Ishikawa (cell line): ENCODE results near the gene IL10RB.

Source experiments
- CEBPB ChIP-seq: IDR thresholded peaks from 2 replicates; pipeline ENCODE4 v1.6.1; 2012
- CREB1 ChIP-seq: IDR thresholded peaks from 2 replicates; pipeline ENCODE4 v1.6.1; 2012; ENCODE audit warnings: low read depth
- EGR1 ChIP-seq: IDR thresholded peaks from 2 replicates; pipeline ENCODE4 v1.6.1; 2012
- EP300 ChIP-seq: IDR thresholded peaks from 2 replicates; pipeline ENCODE4 v1.6.1; 2012; ENCODE audit warnings: borderline replicate concordance
- FOXM1 ChIP-seq: IDR thresholded peaks from 2 replicates; pipeline ENCODE4 v1.6.1; 2012; ENCODE audit warnings: low read depth, borderline replicate concordance
- NFIC ChIP-seq: IDR thresholded peaks from 2 replicates; pipeline ENCODE4 v1.6.1; 2012
- RAD21 ChIP-seq: IDR thresholded peaks from 2 replicates; pipeline ENCODE4 v1.6.1; 2012; ENCODE audit warnings: low read depth
- TAF1 ChIP-seq: IDR thresholded peaks from 2 replicates; pipeline ENCODE4 v1.6.1; 2012; ENCODE audit warnings: low read depth, mild to moderate bottlenecking
- TCF12 ChIP-seq: IDR thresholded peaks from 2 replicates; pipeline ENCODE4 v1.6.1; 2012; ENCODE audit warnings: low read depth
- TEAD4 ChIP-seq: IDR thresholded peaks from 2 replicates; pipeline ENCODE4 v1.6.1; 2012
- USF1 ChIP-seq: IDR thresholded peaks from 2 replicates; pipeline ENCODE4 v1.6.1; 2012
- YY1 ChIP-seq: IDR thresholded peaks from 2 replicates; pipeline ENCODE4 v1.6.1; 2012; ENCODE audit warnings: low read depth
- ZBTB7A ChIP-seq: IDR thresholded peaks from 2 replicates; pipeline ENCODE4 v1.6.1; 2012; ENCODE audit warnings: low read depth
- TF ChIP-seq, protein P1 (sequence below): IDR thresholded peaks from 2 replicates; pipeline ENCODE4 v1.6.1; 2012
- TF ChIP-seq, protein P2 (sequence below): IDR thresholded peaks from 2 replicates; pipeline ENCODE4 v1.6.1; 2012; ENCODE audit warnings: low read depth, mild to moderate bottlenecking

The IL10RB gene

GRCh38 chr21:33325222-33326067 lies 59.3 kb downstream of the IL10RB start:
- no peak for TF ChIP-seq USF1
- TF ChIP-seq EP300: 0 out of 2 replicates have a peak, but pooled peaks have one; percentile 12
- peak; percentile 67 for TF ChIP-seq FOXM1
- no peak; the same call in 1 of the 2 replicates for TF ChIP-seq EGR1

GRCh38 chr21:33327326-33327725 lies 61.2 kb downstream of the IL10RB start:
- TF ChIP-seq CREB1 (no peak), EP300 (no peak), FOXM1 (no peak), RAD21 (no peak), TEAD4 (no peak), NFIC (no peak), USF1 (no peak), YY1 (no peak), EGR1 (no peak), TAF1 (no peak), ZBTB7A (no peak), CEBPB (no peak), TCF12 (no peak)
- TF ChIP-seq, protein P1, sequence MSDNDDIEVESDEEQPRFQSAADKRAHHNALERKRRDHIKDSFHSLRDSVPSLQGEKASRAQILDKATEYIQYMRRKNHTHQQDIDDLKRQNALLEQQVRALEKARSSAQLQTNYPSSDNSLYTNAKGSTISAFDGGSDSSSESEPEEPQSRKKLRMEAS: no peak
- TF ChIP-seq, protein P2, sequence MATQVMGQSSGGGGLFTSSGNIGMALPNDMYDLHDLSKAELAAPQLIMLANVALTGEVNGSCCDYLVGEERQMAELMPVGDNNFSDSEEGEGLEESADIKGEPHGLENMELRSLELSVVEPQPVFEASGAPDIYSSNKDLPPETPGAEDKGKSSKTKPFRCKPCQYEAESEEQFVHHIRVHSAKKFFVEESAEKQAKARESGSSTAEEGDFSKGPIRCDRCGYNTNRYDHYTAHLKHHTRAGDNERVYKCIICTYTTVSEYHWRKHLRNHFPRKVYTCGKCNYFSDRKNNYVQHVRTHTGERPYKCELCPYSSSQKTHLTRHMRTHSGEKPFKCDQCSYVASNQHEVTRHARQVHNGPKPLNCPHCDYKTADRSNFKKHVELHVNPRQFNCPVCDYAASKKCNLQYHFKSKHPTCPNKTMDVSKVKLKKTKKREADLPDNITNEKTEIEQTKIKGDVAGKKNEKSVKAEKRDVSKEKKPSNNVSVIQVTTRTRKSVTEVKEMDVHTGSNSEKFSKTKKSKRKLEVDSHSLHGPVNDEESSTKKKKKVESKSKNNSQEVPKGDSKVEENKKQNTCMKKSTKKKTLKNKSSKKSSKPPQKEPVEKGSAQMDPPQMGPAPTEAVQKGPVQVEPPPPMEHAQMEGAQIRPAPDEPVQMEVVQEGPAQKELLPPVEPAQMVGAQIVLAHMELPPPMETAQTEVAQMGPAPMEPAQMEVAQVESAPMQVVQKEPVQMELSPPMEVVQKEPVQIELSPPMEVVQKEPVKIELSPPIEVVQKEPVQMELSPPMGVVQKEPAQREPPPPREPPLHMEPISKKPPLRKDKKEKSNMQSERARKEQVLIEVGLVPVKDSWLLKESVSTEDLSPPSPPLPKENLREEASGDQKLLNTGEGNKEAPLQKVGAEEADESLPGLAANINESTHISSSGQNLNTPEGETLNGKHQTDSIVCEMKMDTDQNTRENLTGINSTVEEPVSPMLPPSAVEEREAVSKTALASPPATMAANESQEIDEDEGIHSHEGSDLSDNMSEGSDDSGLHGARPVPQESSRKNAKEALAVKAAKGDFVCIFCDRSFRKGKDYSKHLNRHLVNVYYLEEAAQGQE: no peak

DNA sequence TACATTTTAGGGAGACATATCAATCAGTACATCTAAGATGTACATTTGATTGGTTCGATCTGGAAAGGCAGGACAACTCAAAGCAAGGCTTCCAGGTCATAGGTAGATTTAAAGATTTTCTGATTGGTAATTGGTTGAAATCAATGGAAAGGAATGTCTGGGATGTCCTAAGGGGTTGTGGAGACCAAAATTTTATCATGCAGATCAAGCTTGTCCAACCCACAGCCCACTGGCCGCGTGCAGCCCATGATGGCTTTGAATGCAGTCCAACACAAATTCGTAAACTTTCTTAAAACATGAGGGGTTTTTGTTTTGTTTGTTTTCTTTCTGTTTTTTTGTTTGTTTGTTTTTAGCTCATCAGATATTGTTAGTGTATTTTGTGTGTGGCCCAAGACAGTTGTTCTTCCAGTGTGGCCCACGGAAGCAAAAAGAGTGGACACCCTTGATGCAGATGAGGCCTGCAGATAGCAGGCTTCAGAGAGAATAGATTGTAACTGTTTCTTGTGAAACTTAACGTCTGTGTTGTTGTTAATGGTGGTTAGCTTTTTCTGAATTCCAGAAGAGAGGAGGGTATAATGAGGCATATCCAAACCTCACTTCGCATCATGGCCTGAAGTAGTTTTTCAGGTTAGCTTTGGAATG lies 61.7 kb downstream of the IL10RB start:
- TF ChIP-seq RAD21 (no peak), ZBTB7A (no peak), NFIC (no peak), YY1 (no peak), TCF12 (no peak), TAF1 (no peak), USF1 (no peak), EP300 (no peak), EGR1 (no peak)
- TF ChIP-seq, protein P2: no peak

DNA sequence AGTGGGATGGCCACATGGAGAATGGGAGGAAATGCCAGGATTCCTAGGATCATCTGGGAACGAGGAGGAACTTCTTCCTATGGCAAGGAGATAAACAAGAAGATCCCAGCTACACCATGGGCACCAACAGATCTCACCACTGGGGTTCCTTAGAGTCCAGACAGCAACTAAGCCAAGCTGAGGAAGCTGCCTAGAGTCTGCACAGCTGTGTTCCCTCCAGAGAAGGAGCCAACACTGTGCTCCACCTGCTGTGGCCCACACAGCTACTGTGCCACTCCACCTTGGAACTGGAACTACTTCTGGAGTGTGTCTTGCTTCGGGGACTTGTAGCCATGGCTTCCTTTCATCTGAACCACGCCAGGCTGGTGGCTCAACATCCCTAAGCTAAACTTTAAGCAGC lies 64.6 kb downstream of the IL10RB start:
- TF ChIP-seq FOXM1 (no peak), CREB1 (no peak), TAF1 (no peak), USF1 (no peak), RAD21 (no peak), ZBTB7A (no peak), TEAD4 (no peak), EP300 (no peak), CEBPB (no peak), TCF12 (no peak), YY1 (no peak), NFIC (no peak), EGR1 (no peak)
- TF ChIP-seq, protein P1: no peak
- TF ChIP-seq, protein P2: no peak
